Keratinocyte (primary cell): ENCODE results near the gene PFDN2.

Source experiments
- EZH2 ChIP-seq: IDR thresholded peaks from one replicate; pipeline ENCODE4 v1.6.1; 2012; ENCODE audit warnings: inconsistent platforms, mild to moderate bottlenecking, low read length, moderate library complexity
- TF ChIP-seq, protein P1 (sequence below), 3 experiments: IDR thresholded peaks in 1 of 3; conservative IDR thresholded peaks in 1 of 3; optimal IDR thresholded peaks in 1 of 3; 2 replicates in 2 of 3; 3 replicates in 1 of 3; pipeline versions ENCODE3 to v1.5.1; 2011; ENCODE audit warnings: low read length in 3 of 3, mild to moderate bottlenecking in 3 of 3, moderate library complexity in 2 of 3, control low read depth in 1 of 3, inconsistent platforms in 1 of 3; ENCODE audit not compliant: insufficient read depth in 2 of 3; ENCODE audit errors: extremely low read depth in 1 of 3

DNA sequence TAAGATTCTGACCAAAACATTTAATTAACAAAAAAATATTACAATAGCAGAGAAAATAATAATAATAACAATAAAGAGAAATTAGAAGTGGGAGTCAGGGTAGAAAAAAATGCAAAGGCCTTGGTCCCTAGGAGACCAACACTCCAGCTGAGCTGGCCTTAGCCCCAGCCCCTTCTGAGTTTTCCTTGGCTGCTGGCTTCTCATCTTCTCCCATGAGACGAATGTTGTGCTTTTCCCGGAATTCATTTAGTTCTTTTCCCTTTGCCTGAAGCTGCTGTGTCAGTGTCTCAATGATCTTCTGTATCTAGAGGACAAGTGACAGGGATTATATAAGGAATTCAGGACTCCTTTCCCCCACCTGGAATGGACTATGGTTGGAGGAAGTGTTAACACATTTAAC is 17.3 kb downstream of the PFDN2 start:
- TF ChIP-seq, protein P1, sequence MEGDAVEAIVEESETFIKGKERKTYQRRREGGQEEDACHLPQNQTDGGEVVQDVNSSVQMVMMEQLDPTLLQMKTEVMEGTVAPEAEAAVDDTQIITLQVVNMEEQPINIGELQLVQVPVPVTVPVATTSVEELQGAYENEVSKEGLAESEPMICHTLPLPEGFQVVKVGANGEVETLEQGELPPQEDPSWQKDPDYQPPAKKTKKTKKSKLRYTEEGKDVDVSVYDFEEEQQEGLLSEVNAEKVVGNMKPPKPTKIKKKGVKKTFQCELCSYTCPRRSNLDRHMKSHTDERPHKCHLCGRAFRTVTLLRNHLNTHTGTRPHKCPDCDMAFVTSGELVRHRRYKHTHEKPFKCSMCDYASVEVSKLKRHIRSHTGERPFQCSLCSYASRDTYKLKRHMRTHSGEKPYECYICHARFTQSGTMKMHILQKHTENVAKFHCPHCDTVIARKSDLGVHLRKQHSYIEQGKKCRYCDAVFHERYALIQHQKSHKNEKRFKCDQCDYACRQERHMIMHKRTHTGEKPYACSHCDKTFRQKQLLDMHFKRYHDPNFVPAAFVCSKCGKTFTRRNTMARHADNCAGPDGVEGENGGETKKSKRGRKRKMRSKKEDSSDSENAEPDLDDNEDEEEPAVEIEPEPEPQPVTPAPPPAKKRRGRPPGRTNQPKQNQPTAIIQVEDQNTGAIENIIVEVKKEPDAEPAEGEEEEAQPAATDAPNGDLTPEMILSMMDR (optimal IDR thresholded peaks at IDR 0.05 in 1 of 3, IDR thresholded peaks at IDR 0.05 in 1 of 3, conservative IDR thresholded peaks at IDR 0.05 in 1 of 3; ENCODE audit: extremely low read depth in 1 of 3, insufficient read depth in 2 of 3, low read length in 3 of 3): no peak
- TF ChIP-seq EZH2: no peak
